HL-60/S4 treated with phorbol 12-myristate 13-acetate at 8.2 ng/mL for 4 days and 3 days (cell line): ENCODE data around the gene HMHB1.

Experiments
- in situ Hi-C: fragments of 300-500 bp; cut with MboI; formaldehyde crosslinking; loops from 2 replicates; pipeline ENCODE4 v1.15.0; 2022; ENCODE audit warnings: low sequenced_read_pairs

Gene HMHB1

DNA sequence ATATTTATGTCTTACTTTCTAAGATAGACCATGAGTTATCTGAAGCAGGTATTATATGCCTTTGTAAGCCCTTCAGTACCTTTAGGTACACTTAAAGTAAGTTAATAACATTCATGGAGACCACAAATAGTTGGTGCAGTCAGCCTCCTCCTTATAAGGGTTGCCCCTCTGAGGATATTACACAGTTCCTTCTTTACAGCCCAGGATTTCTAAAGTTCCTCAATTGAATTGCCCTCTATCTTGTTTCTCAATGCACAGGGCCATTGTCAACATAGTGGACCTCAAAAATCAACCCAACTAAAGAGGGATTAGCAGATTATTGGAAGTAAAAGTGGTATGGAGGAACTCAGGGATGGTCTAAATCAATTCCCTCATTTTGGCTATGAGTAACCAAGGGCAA lies 50.3 kb downstream of the HMHB1 start:
- in situ Hi-C loops, result no loop called here

DNA sequence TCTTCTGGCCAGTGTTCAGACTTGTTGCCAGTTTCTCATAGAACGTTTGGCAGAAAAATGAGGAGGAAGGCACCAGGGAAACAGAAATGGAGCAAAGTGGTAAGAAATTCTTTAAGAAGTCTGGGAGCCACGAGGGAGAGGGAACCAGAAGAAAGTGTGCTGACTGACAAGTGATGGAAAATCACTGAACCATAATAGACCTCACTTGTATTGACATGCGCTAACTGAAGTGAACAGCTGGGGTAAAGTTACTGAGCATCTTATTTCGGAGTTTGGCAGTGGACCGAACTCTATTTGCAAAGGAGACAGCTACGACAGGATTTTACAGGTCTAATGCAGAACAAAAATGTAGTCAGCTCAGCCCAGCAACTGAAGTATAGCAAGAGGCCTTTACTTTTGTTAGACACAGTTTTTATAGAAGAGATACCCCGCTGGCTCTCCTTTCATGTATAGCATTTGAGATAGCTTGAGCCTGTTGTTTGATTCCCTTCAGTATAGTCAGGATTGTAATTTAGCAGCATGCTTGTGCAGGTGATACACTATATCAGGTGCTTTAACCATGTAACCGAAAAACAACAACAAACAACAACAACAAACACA lies 53.6 kb downstream of the HMHB1 start:
- in situ Hi-C loops, result no loop called here
